ENCODE results near the gene L3MBTL1. TPM values are rescaled to one million over a fixed set of nuclear protein-coding genes. Genes with fewer than 3 reads are reported as not detected.

Gene L3MBTL1
- 0.39 and 2.5 TPM in 2 replicates for total RNA-seq

DNA sequence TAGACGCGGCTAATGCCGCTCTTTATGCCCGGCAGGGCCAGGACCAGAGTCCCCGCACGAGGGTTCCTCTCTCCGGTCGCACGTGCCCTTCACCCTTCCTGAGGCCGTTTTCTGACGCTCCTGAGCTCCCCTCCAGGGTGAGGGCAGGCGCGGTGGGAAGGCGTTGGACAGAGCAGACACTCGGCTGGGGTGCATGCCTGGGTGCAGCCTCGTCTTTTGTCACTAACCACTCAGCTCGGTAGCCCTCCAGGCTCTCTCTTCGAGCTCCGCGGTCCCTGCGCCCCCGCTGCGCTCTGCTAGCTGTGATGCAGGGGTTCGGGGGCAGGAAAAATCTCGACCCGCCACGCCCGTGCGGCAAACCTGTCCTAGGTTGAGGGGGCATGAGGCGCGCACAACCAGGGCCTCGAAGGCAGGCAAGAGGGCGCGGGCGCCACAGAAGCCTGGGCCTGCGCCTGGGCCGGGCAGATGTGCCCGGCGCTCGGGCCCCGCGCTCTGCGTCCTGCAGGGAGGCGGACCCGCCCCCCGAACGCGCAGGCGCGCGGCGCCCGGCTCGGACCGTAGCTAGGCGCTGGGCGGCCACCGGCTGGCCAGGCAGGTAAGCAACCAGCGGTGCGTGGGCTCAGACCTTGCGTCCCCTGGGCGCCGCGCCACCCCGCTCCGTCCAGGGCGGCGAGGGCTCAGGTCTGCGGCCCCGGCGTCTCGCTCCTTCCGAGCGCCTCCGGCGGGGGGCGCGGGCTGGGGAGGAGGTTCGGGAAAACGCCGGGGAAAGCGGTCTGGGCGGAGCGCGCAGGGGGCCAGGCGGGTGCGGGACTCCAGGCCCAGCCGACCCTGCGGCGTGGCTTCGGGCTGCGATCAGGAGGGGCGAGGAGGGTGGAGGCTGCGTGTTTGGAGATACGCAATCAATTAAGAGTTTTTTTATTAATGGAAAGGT lies at the start of gene L3MBTL1:
Gene L3MBTL1 (plus strand): TSS at position 548 of the 931 bp plus-strand sequence. CDS start 5,807 bp downstream, outside the sequence.

DNA sequence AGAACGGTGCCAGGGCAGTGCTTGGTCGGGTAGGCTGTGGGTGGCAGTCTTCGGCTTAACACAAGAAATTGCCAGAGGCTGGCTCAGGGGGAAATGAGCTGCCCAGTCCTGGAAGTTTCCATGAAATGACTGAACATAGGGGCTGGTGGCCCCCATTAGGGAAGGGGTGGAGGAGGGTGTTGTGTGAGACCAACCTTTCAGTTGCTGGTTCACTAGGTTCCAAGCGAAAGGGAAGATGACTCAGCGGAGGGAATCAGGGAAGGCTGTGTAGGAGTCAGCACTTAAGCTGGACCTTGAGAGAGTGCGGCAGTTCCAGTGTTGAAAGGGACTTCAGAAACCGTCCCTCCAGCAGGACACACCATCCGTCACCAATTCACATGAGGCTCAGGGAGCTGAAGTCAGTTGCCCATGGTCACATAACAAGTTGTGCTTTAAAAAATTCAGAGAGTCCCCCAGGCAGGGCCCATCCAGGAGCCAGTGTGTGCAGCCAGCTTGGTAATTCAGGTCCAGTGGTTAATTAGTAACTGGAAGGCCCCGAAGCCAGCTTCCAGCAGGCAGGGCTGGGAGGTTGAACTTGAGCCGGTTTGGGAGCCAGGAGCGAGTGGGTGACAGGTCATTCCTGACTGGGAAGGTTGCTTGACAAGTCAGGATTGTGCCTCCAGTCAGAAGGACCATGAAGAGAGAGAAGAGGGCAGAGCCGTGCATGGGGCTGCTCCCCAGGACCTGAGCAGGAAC lies 51.1 kb downstream of the L3MBTL1 start, which contains the start of gene SGK2:
Gene SGK2 (plus strand): TSS at position 616 of the 735 bp plus-strand sequence. CDS start 7,469 bp downstream, outside the sequence.

GRCh38 chr20:43590392-43591303 lies 83.2 kb downstream of the L3MBTL1 start, which contains the start of gene IFT52:
TSS of gene IFT52 (plus strand) at chr20:43590937. CDS start at chr20:43594699, 3,762 bp downstream.

Other genes starting within 250 kb of the L3MBTL1 start
- 46.9 and 70.1 TPM in 2 replicates for gene SRSF6, start 49.8 kb upstream of the L3MBTL1 start, total RNA-seq
- not detected in 2 replicates for gene SGK2, start 51.3 kb downstream of the L3MBTL1 start, total RNA-seq
- 18.6 and 29.5 TPM in 2 replicates for gene IFT52, start 83.2 kb downstream of the L3MBTL1 start, total RNA-seq
- gene MYBL2, start 159.4 kb downstream of the L3MBTL1 start, total RNA-seq: 9.4 and 32.3 TPM in 2 replicates
- gene GTSF1L, start 219.3 kb downstream of the L3MBTL1 start, total RNA-seq: not detected in 2 replicates